Brain microvascular endothelial cell (primary cell): Measurements from ENCODE around the gene CHMP2B.
"Not testable (repeated sequence)": the region's sequence is repeated elsewhere in the genome, so short reads cannot be mapped to it uniquely, and the experiment has no call there.

Experiments
- DNase-seq: peaks from one replicate; pipeline ENCODE4 v3.0.0-alpha.2; 2020
- H3K27ac ChIP-seq: fragments of 250-450 bp; sonication (Bioruptor Pico); 2 replicates; pipeline ENCODE4 v1.5.1; 2020; ENCODE audit warnings: mild to moderate bottlenecking, moderate library complexity
- H3K27me3 ChIP-seq: fragments of 250-450 bp; sonication (Bioruptor Pico); replicated peaks from 2 replicates; pipeline ENCODE4 v1.5.1; 2020; ENCODE audit warnings: mild to moderate bottlenecking
- H3K36me3 ChIP-seq: fragments of 250-450 bp; sonication (Bioruptor Pico); replicated peaks from 2 replicates; pipeline ENCODE4 v1.5.1; 2020; ENCODE audit warnings: mild to moderate bottlenecking
- H3K4me3 ChIP-seq: 2 replicates; pipeline ENCODE4 v1.5.1; 2011; ENCODE audit warnings: low read depth, mild to moderate bottlenecking, control low read depth, low read length, moderate library complexity
- in situ Hi-C: cut with HindIII; loops from 2 replicates; pipeline ENCODE4 v1.10.0; 2017; ENCODE audit warnings: low sequenced_read_pairs, low pct_ligation_motif_present
- TF ChIP-seq, protein P1 (sequence below): IDR thresholded peaks from 2 replicates; pipeline ENCODE4 v1.5.1; 2011; ENCODE audit warnings: low read depth, mild to moderate bottlenecking, moderate library complexity, low read length, control low read depth, inconsistent platforms; ENCODE audit errors: missing control alignments

Gene CHMP2B

DNA sequence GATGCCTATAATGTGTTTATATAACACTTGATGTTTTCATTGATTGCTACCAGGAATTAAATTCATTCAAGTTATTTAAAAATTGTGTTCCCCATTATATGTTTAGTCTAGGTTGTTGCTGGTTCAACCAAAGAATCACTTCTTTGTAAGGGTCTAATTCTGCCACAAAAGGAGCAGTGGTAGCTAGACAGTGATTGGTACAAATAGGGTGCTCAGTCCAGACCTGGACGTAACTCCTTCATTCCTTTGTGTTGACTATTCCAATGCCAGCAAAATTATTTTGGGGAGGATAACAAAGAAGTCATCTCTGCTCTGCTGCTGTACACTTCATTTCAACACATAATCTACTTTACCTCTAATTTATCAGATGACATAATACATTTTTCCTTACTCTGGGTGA, 1.2 kb downstream of the CHMP2B start:
- Histone ChIP-seq H3K36me3 (no peaks in the 10 kb centered on the region), H3K27ac (no peak overlapping the region), H3K27me3 (no peaks in the 10 kb centered on the region), H3K4me3 (peak overlapping the region; percentile 90)
- in situ Hi-C loops: no loop called here
- DNase-seq: no peak
- TF ChIP-seq, protein P1, sequence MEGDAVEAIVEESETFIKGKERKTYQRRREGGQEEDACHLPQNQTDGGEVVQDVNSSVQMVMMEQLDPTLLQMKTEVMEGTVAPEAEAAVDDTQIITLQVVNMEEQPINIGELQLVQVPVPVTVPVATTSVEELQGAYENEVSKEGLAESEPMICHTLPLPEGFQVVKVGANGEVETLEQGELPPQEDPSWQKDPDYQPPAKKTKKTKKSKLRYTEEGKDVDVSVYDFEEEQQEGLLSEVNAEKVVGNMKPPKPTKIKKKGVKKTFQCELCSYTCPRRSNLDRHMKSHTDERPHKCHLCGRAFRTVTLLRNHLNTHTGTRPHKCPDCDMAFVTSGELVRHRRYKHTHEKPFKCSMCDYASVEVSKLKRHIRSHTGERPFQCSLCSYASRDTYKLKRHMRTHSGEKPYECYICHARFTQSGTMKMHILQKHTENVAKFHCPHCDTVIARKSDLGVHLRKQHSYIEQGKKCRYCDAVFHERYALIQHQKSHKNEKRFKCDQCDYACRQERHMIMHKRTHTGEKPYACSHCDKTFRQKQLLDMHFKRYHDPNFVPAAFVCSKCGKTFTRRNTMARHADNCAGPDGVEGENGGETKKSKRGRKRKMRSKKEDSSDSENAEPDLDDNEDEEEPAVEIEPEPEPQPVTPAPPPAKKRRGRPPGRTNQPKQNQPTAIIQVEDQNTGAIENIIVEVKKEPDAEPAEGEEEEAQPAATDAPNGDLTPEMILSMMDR: no peak

DNA sequence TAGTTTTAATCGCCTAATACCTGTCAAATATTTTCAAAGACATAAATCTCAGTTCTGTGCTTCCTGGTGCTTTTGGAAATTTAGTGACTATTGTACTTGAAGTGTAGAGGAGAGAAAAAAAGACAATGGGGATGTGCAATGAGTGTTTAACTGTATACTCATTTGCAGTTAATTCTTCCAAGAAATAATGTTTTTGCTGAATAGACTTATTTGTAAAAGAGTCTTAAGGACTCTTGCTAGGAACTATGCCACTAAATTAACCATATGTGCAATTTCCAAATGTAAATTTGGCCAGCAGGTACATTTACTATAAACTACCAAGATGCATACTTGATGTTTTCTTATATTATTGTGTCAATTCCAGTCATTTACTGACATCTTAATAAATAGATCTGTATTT, 2.0 kb downstream of the CHMP2B start:
- H3K4me3 ChIP-seq: no peak overlapping the region
- H3K27me3 ChIP-seq: no peaks in the 10 kb centered on the region
- no peak for DNase-seq
- TF ChIP-seq, protein P1: no peak
- H3K36me3 ChIP-seq: no peaks in the 10 kb centered on the region
- in situ Hi-C loops: no loop called here
- H3K27ac ChIP-seq: no peak overlapping the region

DNA sequence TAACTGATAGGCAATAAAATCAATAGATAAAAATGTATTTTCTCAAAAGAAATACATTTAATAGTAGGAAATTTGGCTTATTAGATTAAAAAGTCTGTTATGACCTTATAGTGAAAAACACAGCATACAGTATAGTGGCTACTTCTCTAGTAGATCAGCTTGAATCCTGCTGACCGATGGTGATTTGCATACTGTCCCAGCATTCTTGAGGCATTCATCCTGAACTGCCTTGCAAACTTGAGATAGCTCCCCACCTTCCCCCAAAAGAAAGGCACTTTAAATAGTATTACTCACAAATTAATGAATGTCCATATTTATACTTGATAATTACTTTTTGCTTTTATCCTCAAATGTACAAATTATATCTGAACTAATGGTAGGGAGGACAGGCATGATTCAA, 6.7 kb downstream of the CHMP2B start:
- Histone ChIP-seq H3K27ac (no peak overlapping the region), H3K27me3 (no peaks in the 10 kb centered on the region), H3K36me3 (no peaks in the 10 kb centered on the region), H3K4me3 (no peak overlapping the region)
- in situ Hi-C loops: no loop called here
- no peak for DNase-seq
- TF ChIP-seq, protein P1: no peak

DNA sequence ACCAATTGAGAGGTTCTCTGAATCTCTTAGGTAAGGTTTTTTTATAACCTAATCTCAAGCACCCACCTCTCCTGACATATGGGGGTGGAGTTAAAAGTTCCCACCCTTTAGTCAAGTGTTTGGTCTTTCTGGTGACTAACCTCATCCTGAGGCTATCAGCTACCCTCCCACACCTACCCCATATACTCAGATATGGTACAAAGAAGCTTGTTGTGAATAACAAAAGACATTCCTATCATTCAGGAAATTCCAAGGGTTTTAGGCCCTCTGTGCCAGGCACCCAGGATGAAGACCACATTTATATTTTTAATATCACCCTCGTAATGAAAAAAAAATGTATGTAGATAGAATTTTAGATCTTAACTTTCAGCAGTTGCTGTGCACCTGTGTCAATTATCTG, 9.0 kb downstream of the CHMP2B start:
- H3K4me3 ChIP-seq: no peak overlapping the region
- TF ChIP-seq, protein P1: no peak
- no peaks in the 10 kb centered on the region for H3K27me3 ChIP-seq
- DNase-seq: no peak
- no peaks in the 10 kb centered on the region for H3K36me3 ChIP-seq
- H3K27ac ChIP-seq: no peak overlapping the region
- in situ Hi-C loops: no loop called here

DNA sequence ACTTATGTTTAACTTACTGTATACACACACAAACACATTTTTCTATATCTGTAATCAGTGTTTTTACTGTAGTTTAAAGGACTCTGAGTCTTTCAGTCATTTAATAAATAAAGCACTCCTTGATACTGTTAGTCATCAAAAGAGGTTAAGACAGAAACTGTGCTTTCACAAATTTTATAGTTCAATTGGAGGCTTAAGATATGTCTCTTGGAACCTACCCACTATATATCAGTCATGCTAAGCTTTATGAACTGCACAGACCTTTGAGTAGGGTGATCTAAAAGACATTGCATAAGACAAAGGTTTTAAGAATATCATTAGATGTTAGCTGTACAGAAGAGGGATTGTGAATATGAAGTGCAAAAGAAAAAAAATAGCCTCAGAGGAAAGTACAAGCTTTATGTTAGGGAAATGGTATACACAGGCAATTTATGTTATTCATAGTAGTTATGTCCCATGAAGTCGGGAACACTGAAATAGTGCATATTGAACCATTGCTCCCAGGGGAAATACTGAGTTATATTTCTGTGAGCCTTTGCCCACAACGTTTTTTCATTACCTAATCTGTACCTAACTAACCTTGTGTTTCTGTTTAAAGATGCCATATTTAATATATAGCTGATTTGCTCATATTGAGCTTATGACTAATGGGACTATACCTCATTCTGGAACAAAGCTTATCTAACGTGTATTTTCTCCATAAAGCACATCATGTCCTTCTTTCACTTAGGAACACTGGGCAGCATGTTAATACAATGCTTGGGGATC, 19.7 kb downstream of the CHMP2B start:
- TF ChIP-seq, protein P1: no peak
- in situ Hi-C loops: no loop called here
- Histone ChIP-seq H3K4me3 (no peak overlapping the region), H3K36me3 (no peaks in the 10 kb centered on the region), H3K27me3 (no peaks in the 10 kb centered on the region), H3K27ac (no peak overlapping the region)
- no peak for DNase-seq

DNA sequence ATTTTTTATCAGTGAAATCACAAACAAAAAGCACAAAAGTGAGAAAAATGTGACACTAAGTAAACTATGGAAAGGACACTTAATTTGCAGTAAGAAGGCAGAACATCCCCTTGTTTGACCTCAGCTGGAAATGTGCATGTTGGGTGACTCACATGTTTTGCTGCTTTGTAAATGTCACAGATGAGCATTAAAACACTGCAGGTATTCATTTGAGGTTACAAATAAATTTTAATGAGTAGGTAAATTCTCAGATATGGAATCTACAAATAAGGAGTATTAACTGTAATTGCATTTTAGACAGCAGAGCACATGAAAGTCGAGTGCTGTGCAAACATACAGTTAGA, 20.3 kb downstream of the CHMP2B start:
- no peak overlapping the region for H3K4me3 ChIP-seq
- no peaks in the 10 kb centered on the region for H3K36me3 ChIP-seq
- no peak for DNase-seq
- no peaks in the 10 kb centered on the region for H3K27me3 ChIP-seq
- TF ChIP-seq, protein P1: no peak
- in situ Hi-C loops: no loop called here
- H3K27ac ChIP-seq: no peak overlapping the region

DNA sequence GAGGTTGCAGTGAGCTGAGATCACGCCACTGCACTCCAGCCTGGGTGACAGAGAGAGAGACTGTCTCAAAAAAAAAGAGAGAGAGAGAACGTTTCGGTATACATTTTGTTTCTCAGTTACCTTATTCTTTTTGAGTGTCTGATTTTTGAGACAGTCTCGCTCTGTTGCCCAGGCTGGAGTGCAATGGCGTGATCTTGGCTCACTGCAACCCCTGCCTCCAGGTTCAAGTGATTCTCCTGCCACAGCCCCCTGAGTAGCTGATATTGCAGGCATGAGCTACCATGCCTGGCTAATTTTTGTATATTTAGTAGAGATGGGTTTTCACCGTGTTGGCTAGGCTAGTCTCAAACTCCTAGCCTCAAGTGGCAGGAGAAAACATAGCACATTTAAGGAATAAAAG, 21.1 kb downstream of the CHMP2B start:
- H3K27ac ChIP-seq, in situ Hi-C loops, H3K36me3 ChIP-seq: not testable (repeated sequence)

More for the DNA sequence above, 21.1 kb downstream of the CHMP2B start:
- H3K27me3 ChIP-seq, DNase-seq, H3K4me3 ChIP-seq: not testable (repeated sequence)
